Stimulated activated CD8-positive, alpha-beta memory T cell treated with anti-CD3 and anti-CD28 coated beads, Interleukin-15, amount 100 ng/mL, for 4 hours (primary cell): ENCODE measurements around the gene KAT14.
"Not testable (repeated sequence)": the region's sequence is repeated elsewhere in the genome, so short reads cannot be mapped to it uniquely, and the experiment has no call there.

Experiments
- DNase-seq, 2 donors: peaks; one replicate each; pipeline ENCODE4 v3.0.0-alpha.2; 2020; ENCODE audit warnings: low read depth in 2 of 2

Gene KAT14

GRCh38 chr20:18224968-18225568 is 87.4 kb downstream of the KAT14 start:
- DNase-seq, result no peak

GRCh38 chr20:18225632-18226031 is 88.0 kb downstream of the KAT14 start:
- no peak for DNase-seq

GRCh38 chr20:18226741-18227140 is 89.1 kb downstream of the KAT14 start:
- not testable (repeated sequence) for DNase-seq

- DNase-seq, result no peak
Measured at GRCh38 chr20:18233408-18233943, 95.8 kb downstream of the KAT14 start.
